HepG2 (cell line): ENCODE measurements around the gene GAN. TPM values are rescaled to one million over a fixed set of nuclear protein-coding genes. Genes with fewer than 3 reads are reported as not detected.

Experiments
- ADNP ChIP-seq: sonication (generic); formaldehyde crosslinking; IDR thresholded peaks from 2 replicates; pipeline ENCODE4 v1.4.0; 2020; ENCODE audit warnings: missing genetic modification reagents
- AGO2 ChIP-seq: fragments of 200-400 bp; formaldehyde crosslinking; optimal IDR thresholded peaks from 2 replicates; pipeline ENCODE3; 2017; ENCODE audit warnings: mild to moderate bottlenecking, low read depth, low read length, moderate library complexity
- ATF7 ChIP-seq, 2 experiments: fragments of 450-650 bp in 1 of 2; sonication (generic) in 1 of 2; formaldehyde crosslinking in 1 of 2; IDR thresholded peaks; 2 replicates each; pipeline versions ENCODE4 v1.4.0 to v1.6.1; 2016 to 2020; ENCODE audit warnings: antibody characterized with exemption in 1 of 2, mild to moderate bottlenecking in 1 of 2, missing genetic modification reagents in 1 of 2
- CBX1 ChIP-seq: IDR thresholded peaks from one replicate; pipeline ENCODE4 v1.6.1; 2016; ENCODE audit warnings: antibody characterized with exemption, low read depth
- CENPX ChIP-seq: sonication (generic); formaldehyde crosslinking; IDR thresholded peaks from 2 replicates; pipeline ENCODE4 v1.9.0; 2021; ENCODE audit warnings: mild to moderate bottlenecking, missing genetic modification reagents, moderate library complexity
- EED ChIP-seq: sonication (generic); formaldehyde crosslinking; IDR thresholded peaks from 2 replicates; pipeline ENCODE4 v1.5.0; 2020; ENCODE audit warnings: mild to moderate bottlenecking, missing genetic modification reagents
- ELF1 ChIP-seq: sonication (generic); formaldehyde crosslinking; IDR thresholded peaks from 2 replicates; pipeline ENCODE4 v1.4.0; 2020; ENCODE audit warnings: missing genetic modification reagents
- HDAC2 ChIP-seq: sonication (generic); formaldehyde crosslinking; IDR thresholded peaks from 2 replicates; pipeline ENCODE4 v1.4.0; 2020; ENCODE audit warnings: missing genetic modification reagents
- HDAC6 ChIP-seq: fragments of 200-600 bp; sonication (generic); IDR thresholded peaks from 2 replicates; pipeline ENCODE4 v1.7.0; 2017; ENCODE audit warnings: mild to moderate bottlenecking, antibody characterized with exemption, low read length, low read depth
- KDM6A ChIP-seq: IDR thresholded peaks from 2 replicates; pipeline ENCODE4 v1.6.1; 2016; ENCODE audit warnings: low read depth
- MED8 ChIP-seq: sonication (generic); formaldehyde crosslinking; IDR thresholded peaks from 2 replicates; pipeline ENCODE4 v1.8.1; 2023; ENCODE audit warnings: mild to moderate bottlenecking, missing genetic modification reagents; ENCODE audit not compliant: insufficient replicate concordance
- MTA1 ChIP-seq: sonication (generic); formaldehyde crosslinking; IDR thresholded peaks from 2 replicates; pipeline ENCODE4 v1.4.0; 2020; ENCODE audit warnings: missing genetic modification reagents, mild to moderate bottlenecking, borderline replicate concordance
- MXD3 ChIP-seq: IDR thresholded peaks from 2 replicates; pipeline ENCODE4 v1.6.1; 2016; ENCODE audit warnings: mild to moderate bottlenecking, missing biosample characterization, missing genetic modification reagents
- POLR2AphosphoS2 ChIP-seq: IDR thresholded peaks from 2 replicates; pipeline ENCODE4 v1.6.1; 2011; ENCODE audit warnings: low read depth, low read length, improper control_type of control experiment
- RARG ChIP-seq: sonication (generic); formaldehyde crosslinking; IDR thresholded peaks from 2 replicates; pipeline ENCODE4 v1.4.0; 2020; ENCODE audit warnings: low read depth, mild to moderate bottlenecking, missing genetic modification reagents
- RFXANK ChIP-seq: IDR thresholded peaks from 2 replicates; pipeline ENCODE4 v1.6.1; 2016
- SIN3A ChIP-seq: IDR thresholded peaks from 2 replicates; pipeline ENCODE4 v1.6.1; 2011; ENCODE audit warnings: low read depth, mild to moderate bottlenecking, control low read depth, low read length, borderline replicate concordance
- SMAD1 ChIP-seq: sonication (generic); formaldehyde crosslinking; IDR thresholded peaks from 2 replicates; pipeline ENCODE4 v1.4.0; 2020; ENCODE audit warnings: missing genetic modification reagents, low read depth, mild to moderate bottlenecking, borderline replicate concordance
- SSRP1 ChIP-seq: IDR thresholded peaks from 2 replicates; pipeline ENCODE4 v1.6.1; 2016; ENCODE audit warnings: control low read depth
- STAT5B ChIP-seq: sonication (generic); formaldehyde crosslinking; IDR thresholded peaks from 2 replicates; pipeline ENCODE4 v1.4.0; 2020; ENCODE audit warnings: missing genetic modification reagents
- ZNF264 ChIP-seq: sonication (generic); formaldehyde crosslinking; IDR thresholded peaks from 2 replicates; pipeline ENCODE4 v1.4.0; 2020; ENCODE audit warnings: missing genetic modification reagents
- ZNF292 ChIP-seq: sonication (generic); formaldehyde crosslinking; IDR thresholded peaks from 2 replicates; pipeline ENCODE4 v1.8.1; 2022; ENCODE audit warnings: mild to moderate bottlenecking, low read depth, missing genetic modification reagents, borderline replicate concordance
- ZNF564 ChIP-seq: sonication (generic); formaldehyde crosslinking; IDR thresholded peaks from 2 replicates; pipeline ENCODE4 v1.8.1; 2023; ENCODE audit warnings: mild to moderate bottlenecking, missing genetic modification reagents
- ZNF569 ChIP-seq: sonication (generic); formaldehyde crosslinking; IDR thresholded peaks from 2 replicates; pipeline ENCODE4 v1.5.0; 2020; ENCODE audit warnings: mild to moderate bottlenecking, missing genetic modification reagents, moderate library complexity, borderline replicate concordance
- ZNF570 ChIP-seq: sonication (generic); formaldehyde crosslinking; IDR thresholded peaks from 2 replicates; pipeline ENCODE4 v1.4.0; 2020; ENCODE audit warnings: mild to moderate bottlenecking, missing genetic modification reagents, borderline replicate concordance
- ZZZ3 ChIP-seq: sonication (generic); formaldehyde crosslinking; IDR thresholded peaks from 2 replicates; pipeline ENCODE4 v1.4.0; 2020; ENCODE audit warnings: missing genetic modification reagents, mild to moderate bottlenecking, borderline replicate concordance
- polyA plus RNA-seq, 8 experiments: library from polyadenylated mRNA; depleted of rRNA in 3 of 8; stranded (reverse) in 7 of 8; unstranded in 1 of 8; fragments of >200 nt; fragmentation: Illumina TruSeq in 4 of 8; extraction: Trizol in 4 of 8; gene quantifications; 2 replicates each; pipeline versions ENCODE4 v1.2.1 to v1.2.3, GENCODE V29; 2011 to 2016; ENCODE audit warnings: low read depth in 4 of 8, missing spikeins in 1 of 8, mixed read lengths in 1 of 8; ENCODE audit not compliant: insufficient read depth in 1 of 8
- total RNA-seq, 5 experiments: library from RNA; depleted of rRNA; stranded (reverse); fragments of >200 nt; fragmentation: Illumina TruSeq; extraction: Trizol; gene quantifications; 2 replicates each; pipeline ENCODE4 v1.2.3, GENCODE V29; 2016; ENCODE audit warnings: low read depth in 1 of 5
- TF ChIP-seq, protein P1 (sequence below): sonication (generic); formaldehyde crosslinking; IDR thresholded peaks from 2 replicates; pipeline ENCODE4 v1.5.0; 2020; ENCODE audit warnings: missing genetic modification reagents
- TF ChIP-seq, protein P2 (sequence below): sonication (generic); formaldehyde crosslinking; conservative IDR thresholded peaks from 2 replicates; pipeline ENCODE4 v1.4.0; 2020; ENCODE audit warnings: missing genetic modification reagents

Gene GAN
- total and polyA plus RNA-seq, 2 of the 13 experiments (the other 11 are each of a cell fraction or from before 2014, with no cell fraction given) = 4.3 to 11.0 TPM

- no peak for TF ChIP-seq ATF7 (IDR thresholded peaks at IDR 0.05)
- TF ChIP-seq ATF7 (CRISPR knock-in tag; IDR thresholded peaks at IDR 0.05) = peak; percentile 80; the same call in 1 of the 2 replicates
- TF ChIP-seq SIN3A = peak; percentile 82
- no peak for TF ChIP-seq POLR2AphosphoS2
- TF ChIP-seq ZZZ3 (CRISPR knock-in tag) = peak; percentile 75; the same call in 1 of the 2 replicates
- no peak for TF ChIP-seq MXD3 (CRISPR knock-in tag)
- TF ChIP-seq, protein P1, sequence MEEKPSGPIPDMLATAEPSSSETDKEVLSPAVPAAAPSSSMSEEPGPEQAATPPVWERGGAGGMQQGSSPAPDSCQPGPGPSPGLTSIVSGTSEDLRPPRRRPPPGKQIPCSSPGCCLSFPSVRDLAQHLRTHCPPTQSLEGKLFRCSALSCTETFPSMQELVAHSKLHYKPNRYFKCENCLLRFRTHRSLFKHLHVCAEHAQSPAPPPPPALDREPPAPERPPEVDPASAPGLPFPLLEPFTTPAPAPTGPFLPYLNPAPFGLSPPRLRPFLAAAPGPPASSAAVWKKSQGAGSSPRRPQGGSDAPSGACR = no peak
- peak; percentile 83 for TF ChIP-seq ZNF564 (CRISPR knock-in tag)
- no peak for TF ChIP-seq ZNF569 (CRISPR knock-in tag)
- peak; percentile 82 for TF ChIP-seq HDAC2 (CRISPR knock-in tag)
- 0 out of 2 replicates have a peak, but pooled peaks have one; percentile 34 for TF ChIP-seq RARG (CRISPR knock-in tag)
- TF ChIP-seq ZNF570 (CRISPR knock-in tag) = no peak
- TF ChIP-seq SMAD1 (CRISPR knock-in tag) = peak; percentile 92; the same call in 1 of the 2 replicates
- peak; percentile 44 for TF ChIP-seq MED8 (CRISPR knock-in tag)
- peak; percentile 83 for TF ChIP-seq ZNF292 (CRISPR knock-in tag)
- peak; percentile 76 for TF ChIP-seq ELF1
- TF ChIP-seq, protein P2, sequence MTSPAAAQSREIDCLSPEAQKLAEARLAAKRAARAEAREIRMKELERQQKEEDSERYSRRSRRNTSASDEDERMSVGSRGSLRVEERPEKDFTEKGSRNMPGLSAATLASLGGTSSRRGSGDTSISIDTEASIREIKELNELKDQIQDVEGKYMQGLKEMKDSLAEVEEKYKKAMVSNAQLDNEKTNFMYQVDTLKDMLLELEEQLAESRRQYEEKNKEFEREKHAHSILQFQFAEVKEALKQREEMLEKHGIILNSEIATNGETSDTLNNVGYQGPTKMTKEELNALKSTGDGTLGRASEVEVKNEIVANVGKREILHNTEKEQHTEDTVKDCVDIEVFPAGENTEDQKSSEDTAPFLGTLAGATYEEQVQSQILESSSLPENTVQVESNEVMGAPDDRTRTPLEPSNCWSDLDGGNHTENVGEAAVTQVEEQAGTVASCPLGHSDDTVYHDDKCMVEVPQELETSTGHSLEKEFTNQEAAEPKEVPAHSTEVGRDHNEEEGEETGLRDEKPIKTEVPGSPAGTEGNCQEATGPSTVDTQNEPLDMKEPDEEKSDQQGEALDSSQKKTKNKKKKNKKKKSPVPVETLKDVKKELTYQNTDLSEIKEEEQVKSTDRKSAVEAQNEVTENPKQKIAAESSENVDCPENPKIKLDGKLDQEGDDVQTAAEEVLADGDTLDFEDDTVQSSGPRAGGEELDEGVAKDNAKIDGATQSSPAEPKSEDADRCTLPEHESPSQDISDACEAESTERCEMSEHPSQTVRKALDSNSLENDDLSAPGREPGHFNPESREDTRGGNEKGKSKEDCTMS (CRISPR knock-in tag) = no peak
- peak; percentile 82; the same call in 1 of the 2 replicates for TF ChIP-seq MTA1 (CRISPR knock-in tag)
- peak; percentile 47; the same call in 1 of the 2 replicates for TF ChIP-seq ZNF264 (CRISPR knock-in tag)
- TF ChIP-seq CENPX (CRISPR knock-in tag) = no peak
- no peak; the same call in 1 of the 2 replicates for TF ChIP-seq EED (CRISPR knock-in tag)
- no peak for TF ChIP-seq ADNP (CRISPR knock-in tag)
- TF ChIP-seq CBX1 = peak; percentile 77
- TF ChIP-seq RFXANK (CRISPR knock-in tag) = no peak
- TF ChIP-seq AGO2 = no peak
- no peak for TF ChIP-seq STAT5B
- TF ChIP-seq SSRP1 (CRISPR knock-in tag) = no peak
- TF ChIP-seq HDAC6 = no peak
- no peak for TF ChIP-seq KDM6A (CRISPR knock-in tag)
Measured at GRCh38 chr16:81314603-81315270, at the start of gene GAN (continued).
